Parathyroid adenoma (tissue), 2 donors: Measurements from ENCODE around the gene PYCARD.
"Not testable (repeated sequence)": the region's sequence is repeated elsewhere in the genome, so short reads cannot be mapped to it uniquely, and the experiment has no call there.

Experiments
- H2AFZ ChIP-seq: fragments of 300-600 bp; sonication (generic); one replicate; pipeline ENCODE4 v1.7.0; 2017; ENCODE audit warnings: antibody characterized with exemption, mild to moderate bottlenecking
- H3K27ac ChIP-seq: fragments of 300-600 bp; sonication (generic); one replicate; pipeline ENCODE4 v1.7.0; 2017
- H3K27me3 ChIP-seq: fragments of 300-600 bp; sonication (generic); one replicate; pipeline ENCODE4 v1.7.0; 2017; ENCODE audit warnings: low read length; ENCODE audit not compliant: control insufficient read depth, insufficient read depth
- H3K36me3 ChIP-seq: fragments of 300-600 bp; sonication (generic); one replicate; pipeline ENCODE4 v1.7.0; 2017; ENCODE audit warnings: low read length; ENCODE audit not compliant: control insufficient read depth, insufficient read depth
- H3K4me1 ChIP-seq: fragments of 300-600 bp; sonication (generic); one replicate; pipeline ENCODE4 v1.7.0; 2017; ENCODE audit warnings: control low read depth
- H3K4me2 ChIP-seq: fragments of 300-600 bp; sonication (generic); one replicate; pipeline ENCODE4 v1.7.0; 2017; ENCODE audit warnings: low read length
- H3K4me3 ChIP-seq: fragments of 300-600 bp; sonication (generic); one replicate; pipeline ENCODE4 v1.7.0; 2017; ENCODE audit warnings: low read depth, low read length
- H3K79me2 ChIP-seq: fragments of 300-600 bp; sonication (generic); one replicate; pipeline ENCODE4 v1.7.0; 2017; ENCODE audit warnings: control low read depth
- H3K9ac ChIP-seq: fragments of 300-600 bp; sonication (generic); one replicate; pipeline ENCODE4 v1.7.0; 2017; ENCODE audit warnings: mild to moderate bottlenecking
- H3K9me3 ChIP-seq: fragments of 300-600 bp; sonication (generic); one replicate; pipeline ENCODE4 v1.7.0; 2017; ENCODE audit warnings: low read length; ENCODE audit not compliant: control insufficient read depth
- TF ChIP-seq, protein P1 (sequence below): fragments of 300-600 bp; sonication (generic); IDR thresholded peaks from one replicate; pipeline ENCODE4 v1.7.0; 2017; ENCODE audit warnings: antibody characterized with exemption, mild to moderate bottlenecking
- donor health status: primary hyperparathyroidism.

PYCARD gene

DNA sequence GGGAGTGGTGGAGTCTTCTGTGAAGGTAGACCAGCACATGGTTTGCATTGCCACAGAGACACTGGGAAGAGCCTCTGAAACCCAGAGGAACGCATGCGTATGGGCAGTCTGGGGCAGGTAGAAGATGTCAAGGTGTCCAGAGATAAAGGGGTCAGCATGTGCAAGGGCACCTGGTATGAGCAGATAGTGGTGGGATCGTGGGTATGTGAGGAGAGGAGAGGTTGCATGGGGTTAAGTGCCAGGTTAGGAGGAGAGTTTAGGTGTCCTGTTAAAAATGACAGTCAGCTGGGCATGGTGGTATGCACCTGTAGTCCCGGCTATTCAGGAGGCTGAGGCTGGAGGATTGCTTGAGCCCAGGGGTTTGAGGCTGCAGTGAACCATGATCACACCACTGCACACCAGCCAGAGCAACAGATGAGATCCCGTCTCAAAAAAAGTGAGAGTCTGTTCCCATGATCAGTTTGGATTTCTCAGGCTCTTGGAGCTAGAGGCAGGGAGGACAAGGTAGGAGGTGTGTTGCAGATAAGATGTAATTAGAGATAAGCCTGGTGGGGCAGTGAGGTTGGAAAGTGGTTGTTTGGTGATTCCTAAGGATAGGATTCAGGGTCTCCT is 3.0 kb downstream of the PYCARD start:
- H3K36me3 ChIP-seq = no peaks in the 10 kb centered on the region
- TF ChIP-seq, protein P1, sequence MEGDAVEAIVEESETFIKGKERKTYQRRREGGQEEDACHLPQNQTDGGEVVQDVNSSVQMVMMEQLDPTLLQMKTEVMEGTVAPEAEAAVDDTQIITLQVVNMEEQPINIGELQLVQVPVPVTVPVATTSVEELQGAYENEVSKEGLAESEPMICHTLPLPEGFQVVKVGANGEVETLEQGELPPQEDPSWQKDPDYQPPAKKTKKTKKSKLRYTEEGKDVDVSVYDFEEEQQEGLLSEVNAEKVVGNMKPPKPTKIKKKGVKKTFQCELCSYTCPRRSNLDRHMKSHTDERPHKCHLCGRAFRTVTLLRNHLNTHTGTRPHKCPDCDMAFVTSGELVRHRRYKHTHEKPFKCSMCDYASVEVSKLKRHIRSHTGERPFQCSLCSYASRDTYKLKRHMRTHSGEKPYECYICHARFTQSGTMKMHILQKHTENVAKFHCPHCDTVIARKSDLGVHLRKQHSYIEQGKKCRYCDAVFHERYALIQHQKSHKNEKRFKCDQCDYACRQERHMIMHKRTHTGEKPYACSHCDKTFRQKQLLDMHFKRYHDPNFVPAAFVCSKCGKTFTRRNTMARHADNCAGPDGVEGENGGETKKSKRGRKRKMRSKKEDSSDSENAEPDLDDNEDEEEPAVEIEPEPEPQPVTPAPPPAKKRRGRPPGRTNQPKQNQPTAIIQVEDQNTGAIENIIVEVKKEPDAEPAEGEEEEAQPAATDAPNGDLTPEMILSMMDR = no peak
- no peaks in the 10 kb centered on the region for H3K9me3 ChIP-seq
- H3K4me1 ChIP-seq = no peaks in the 10 kb centered on the region
- H3K27me3 ChIP-seq = no peaks in the 10 kb centered on the region
- H3K27ac ChIP-seq = no peak overlapping the region
- H3K4me2 ChIP-seq = no peak overlapping the region
- H2AFZ ChIP-seq = no peak overlapping the region
- no peak overlapping the region for H3K4me3 ChIP-seq
- H3K9ac ChIP-seq = no peak overlapping the region
- no peaks in the 10 kb centered on the region for H3K79me2 ChIP-seq

DNA sequence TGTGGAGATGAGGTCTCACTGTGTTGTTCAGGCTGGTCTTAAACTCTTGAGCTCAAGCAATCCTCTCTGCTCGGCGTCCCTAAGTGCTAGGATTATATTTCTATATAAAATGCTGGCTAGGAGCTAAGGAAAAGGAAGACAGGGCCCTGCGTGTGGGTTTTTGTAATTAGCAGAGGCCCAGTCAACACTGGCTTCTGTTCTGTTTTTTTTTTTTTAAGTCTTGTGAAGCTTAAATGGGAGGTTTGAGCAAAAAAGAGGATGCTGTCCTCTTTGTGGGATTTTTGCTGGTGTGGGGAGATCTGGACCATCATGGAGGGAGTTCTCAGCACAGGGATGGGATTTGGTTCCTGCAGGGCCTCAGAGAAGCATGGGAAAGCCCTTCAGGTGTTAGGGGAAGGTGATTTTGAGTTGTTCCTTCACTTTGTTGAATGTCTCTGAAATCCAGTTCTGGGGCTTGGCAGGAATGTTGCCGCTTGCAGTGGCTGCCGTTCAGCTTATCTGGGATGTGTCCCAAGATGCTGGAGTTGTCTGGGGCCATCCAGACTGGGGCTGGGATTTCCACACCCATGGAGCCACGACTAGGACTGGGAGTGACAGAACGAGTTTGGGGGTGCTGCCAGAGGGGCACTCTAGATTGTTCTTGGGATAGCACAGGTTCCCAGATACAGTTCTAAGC is 4.2 kb downstream of the PYCARD start:
- Histone ChIP-seq H3K9me3 (no peaks in the 10 kb centered on the region), H3K27ac (no peak overlapping the region), H3K36me3 (no peaks in the 10 kb centered on the region), H3K27me3 (no peaks in the 10 kb centered on the region), H2AFZ (no peak overlapping the region), H3K9ac (no peak overlapping the region), H3K4me3 (no peak overlapping the region), H3K4me2 (no peak overlapping the region), H3K79me2 (no peaks in the 10 kb centered on the region), H3K4me1 (no peaks in the 10 kb centered on the region)
- TF ChIP-seq, protein P1 = no peak

DNA sequence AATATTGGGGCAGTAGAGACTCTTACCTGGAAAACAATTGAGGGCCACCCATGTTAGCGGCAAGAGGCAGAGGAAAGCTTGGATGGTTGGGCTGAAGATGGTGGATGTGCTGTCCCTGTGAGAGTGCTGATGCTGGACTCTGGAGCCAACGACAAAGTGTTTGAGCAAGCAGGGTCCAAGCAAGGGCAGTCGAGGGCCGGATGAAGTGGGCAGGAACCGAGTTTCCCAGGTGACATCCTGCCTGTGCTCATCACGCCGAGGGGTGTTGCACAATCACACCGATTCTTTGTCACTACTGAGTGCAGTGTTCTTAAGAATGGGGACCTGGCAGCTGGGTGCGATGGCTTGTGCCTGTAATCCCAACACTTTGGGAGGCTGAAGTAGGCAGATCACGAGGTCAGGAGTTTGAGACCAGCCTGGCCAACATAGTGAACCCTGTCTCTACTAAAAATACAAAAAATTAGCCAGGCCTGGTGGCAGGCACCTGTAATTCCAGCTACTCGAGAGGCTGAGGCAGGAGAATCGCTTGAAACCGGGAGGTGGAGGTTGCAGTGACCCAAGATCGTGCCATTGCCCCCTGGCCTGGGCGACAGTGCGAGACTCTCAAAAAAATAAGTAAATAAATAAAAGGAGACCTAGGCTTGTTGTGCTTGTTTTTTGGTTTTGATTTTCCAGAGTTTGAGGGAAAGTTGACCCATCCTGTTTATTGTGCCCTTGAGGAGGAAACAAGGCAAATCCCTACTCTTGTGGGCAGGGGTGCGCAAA is 6.1 kb downstream of the PYCARD start:
- Histone ChIP-seq H3K9me3 (no peaks in the 10 kb centered on the region), H3K27me3 (no peaks in the 10 kb centered on the region), H3K4me2 (no peak overlapping the region), H3K4me3 (no peak overlapping the region), H3K4me1 (no peaks in the 10 kb centered on the region), H3K79me2 (no peaks in the 10 kb centered on the region), H3K36me3 (no peaks in the 10 kb centered on the region), H3K27ac (no peak overlapping the region), H3K9ac (no peak overlapping the region), H2AFZ (no peak overlapping the region)
- TF ChIP-seq, protein P1 = no peak

DNA sequence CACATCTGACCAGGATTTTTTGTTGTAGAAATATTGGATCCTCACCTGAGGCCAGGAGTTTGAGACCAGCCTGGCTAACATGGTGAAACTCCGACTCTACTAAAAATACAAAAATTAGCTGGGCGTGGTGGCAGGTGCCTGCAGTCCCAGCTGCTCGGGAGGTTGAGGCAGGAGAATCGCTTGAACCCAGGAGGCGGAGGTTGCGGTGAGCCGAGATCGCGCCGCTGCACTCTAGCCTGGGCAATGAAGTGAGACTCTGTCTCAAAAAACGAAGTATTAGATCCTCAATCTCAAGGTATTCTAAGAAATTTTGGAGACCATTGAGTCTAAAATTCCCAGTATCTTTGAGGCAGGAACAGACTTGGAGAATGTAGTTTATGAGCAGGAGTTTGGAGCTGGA is 6.7 kb downstream of the PYCARD start:
- H3K9ac ChIP-seq, H3K4me3 ChIP-seq, H3K36me3 ChIP-seq, H3K9me3 ChIP-seq, H3K27ac ChIP-seq, H3K4me1 ChIP-seq, H2AFZ ChIP-seq, H3K27me3 ChIP-seq, H3K79me2 ChIP-seq, H3K4me2 ChIP-seq: not testable (repeated sequence)

DNA sequence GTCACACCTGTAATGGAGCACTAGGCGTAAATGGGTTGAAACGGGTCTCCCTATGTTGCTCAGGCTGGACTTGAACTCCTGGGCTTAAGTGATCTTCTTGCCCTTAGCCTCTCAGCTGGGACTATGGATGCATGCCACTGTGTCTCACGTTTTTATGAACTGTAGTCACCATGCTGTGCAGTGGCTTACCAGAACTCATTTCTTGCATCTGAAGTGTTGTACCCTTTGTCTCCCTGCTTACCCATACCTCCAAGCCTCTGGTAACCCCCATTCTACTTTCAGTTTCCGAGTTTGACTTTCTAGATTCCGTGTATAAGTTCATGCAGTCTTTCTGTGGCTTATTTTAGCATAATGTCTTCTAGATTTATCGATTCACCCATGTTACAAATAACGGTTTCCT is 7.7 kb downstream of the PYCARD start:
- no peak overlapping the region for H3K4me2 ChIP-seq
- H3K36me3 ChIP-seq = no peaks in the 10 kb centered on the region
- H3K4me3 ChIP-seq = no peak overlapping the region

More for the DNA sequence above, 7.7 kb downstream of the PYCARD start:
- Histone ChIP-seq H3K27ac (no peak overlapping the region), H3K27me3 (no peaks in the 10 kb centered on the region), H2AFZ (no peak overlapping the region), H3K9ac (no peak overlapping the region), H3K9me3 (no peaks in the 10 kb centered on the region), H3K4me1 (no peaks in the 10 kb centered on the region), H3K79me2 (no peaks in the 10 kb centered on the region)
- TF ChIP-seq, protein P1 = no peak
